ENCODE measurements around the gene ADGRD1. TPM values are rescaled to one million over a fixed set of nuclear protein-coding genes. Genes with fewer than 3 reads are reported as not detected.

The ADGRD1 gene
- total RNA-seq, 1 donor from 2014 or later: 35.8 TPM

- Histone ChIP-seq H3K4me3 (no peak overlapping the region), H3K9me3 (no peaks in the 10 kb centered on the region), H3K36me3 (no peaks in the 10 kb centered on the region), H3K4me1 (peaks cover 21% of the 10 kb centered on the region), H3K27ac (no peak overlapping the region), H3K27me3 (no peaks in the 10 kb centered on the region)
- no peak for TF ChIP-seq POLR2A (IDR thresholded peaks at IDR 0.05)
- TF ChIP-seq CTCF (IDR thresholded peaks at IDR 0.05): no peak
- no peak for TF ChIP-seq POLR2AphosphoS5 (IDR thresholded peaks at IDR 0.05; ENCODE audit: insufficient read depth in 1 of 2, low read depth in 1 of 2)
- peak in 1 of 2 donors; percentile 76 for DNase-seq (ENCODE audit: extremely low spot score in 2 of 2)
- intact Hi-C loops (cut with DNase I): no loop called here
Measured at GRCh38 chr12:130960787-130961186, 7.1 kb downstream of the ADGRD1 start.

- Histone ChIP-seq H3K27me3 (no peaks in the 10 kb centered on the region), H3K27ac (peak overlapping the region; percentile 45), H3K4me1 (peaks cover 21% of the 10 kb centered on the region), H3K9me3 (no peaks in the 10 kb centered on the region), H3K36me3 (no peaks in the 10 kb centered on the region), H3K4me3 (no peak overlapping the region)
- TF ChIP-seq POLR2A (IDR thresholded peaks at IDR 0.05) (no peak), POLR2AphosphoS5 (IDR thresholded peaks at IDR 0.05; ENCODE audit: insufficient read depth in 1 of 2, low read depth in 1 of 2) (peak in 1 of 2 donors; percentile 37)
- intact Hi-C loops (cut with DNase I): no loop called here
- peak in 1 of 2 donors; percentile 87 for DNase-seq (ENCODE audit: extremely low spot score in 2 of 2)
Measured at GRCh38 chr12:130961921-130962451, 8.3 kb downstream of the ADGRD1 start.

GRCh38 chr12:130965214-130965613 is 11.5 kb downstream of the ADGRD1 start:
- intact Hi-C loops (cut with DNase I): no loop called here
- no peaks in the 10 kb centered on the region for H3K36me3 ChIP-seq

GRCh38 chr12:130965668-130966067 is 12.0 kb downstream of the ADGRD1 start:
- no peak for DNase-seq (ENCODE audit: extremely low spot score in 2 of 2)
- Histone ChIP-seq H3K27me3 (no peaks in the 10 kb centered on the region), H3K4me3 (no peak overlapping the region), H3K9me3 (no peaks in the 10 kb centered on the region), H3K27ac (no peak overlapping the region), H3K36me3 (no peaks in the 10 kb centered on the region), H3K4me1 (peaks cover 6% of the 10 kb centered on the region)
- intact Hi-C loops (cut with DNase I): no loop called here
- TF ChIP-seq POLR2A (IDR thresholded peaks at IDR 0.05): no peak
- TF ChIP-seq POLR2AphosphoS5 (IDR thresholded peaks at IDR 0.05; ENCODE audit: insufficient read depth in 1 of 2, low read depth in 1 of 2): no peak
- no peak for TF ChIP-seq CTCF (IDR thresholded peaks at IDR 0.05)

More at GRCh38 chr12:130965214-130965613, 11.5 kb downstream of the ADGRD1 start:
- Histone ChIP-seq H3K9me3 (no peaks in the 10 kb centered on the region), H3K27ac (no peak overlapping the region), H3K4me1 (peaks cover 6% of the 10 kb centered on the region), H3K27me3 (no peaks in the 10 kb centered on the region), H3K4me3 (no peak overlapping the region)
- no peak for DNase-seq (ENCODE audit: extremely low spot score in 2 of 2)
- TF ChIP-seq CTCF (IDR thresholded peaks at IDR 0.05) (no peak), POLR2A (IDR thresholded peaks at IDR 0.05) (no peak), POLR2AphosphoS5 (IDR thresholded peaks at IDR 0.05; ENCODE audit: insufficient read depth in 1 of 2, low read depth in 1 of 2) (no peak)

- intact Hi-C loops (cut with DNase I): no loop called here
- H3K27me3 ChIP-seq: no peaks in the 10 kb centered on the region
- H3K4me3 ChIP-seq: no peak overlapping the region
- H3K36me3 ChIP-seq: no peaks in the 10 kb centered on the region
- no peak for TF ChIP-seq POLR2A (IDR thresholded peaks at IDR 0.05)
- TF ChIP-seq POLR2AphosphoS5 (IDR thresholded peaks at IDR 0.05; ENCODE audit: insufficient read depth in 1 of 2, low read depth in 1 of 2): no peak
- TF ChIP-seq CTCF (IDR thresholded peaks at IDR 0.05): no peak
- no peaks in the 10 kb centered on the region for H3K9me3 ChIP-seq
- peaks cover 9% of the 10 kb centered on the region for H3K4me1 ChIP-seq
- peak; percentile 25 to 54 for DNase-seq (ENCODE audit: extremely low spot score in 2 of 2)
- no peak overlapping the region for H3K27ac ChIP-seq
Measured at GRCh38 chr12:130966443-130967030, 12.8 kb downstream of the ADGRD1 start.

All from vagina (tissue), 2 donors.